GM21529 (cell line): ENCODE data around the gene STAB2.

Experiments
- ATAC-seq: cut with Tn5 transposase; IDR thresholded peaks from one replicate; pipeline ENCODE4 v1.9.1; 2021; ENCODE audit not compliant: unreplicated experiment

Gene STAB2

GRCh38 chr12:103735291-103735690 lies 148.2 kb downstream of the STAB2 start:
- ATAC-seq: no peak

DNA sequence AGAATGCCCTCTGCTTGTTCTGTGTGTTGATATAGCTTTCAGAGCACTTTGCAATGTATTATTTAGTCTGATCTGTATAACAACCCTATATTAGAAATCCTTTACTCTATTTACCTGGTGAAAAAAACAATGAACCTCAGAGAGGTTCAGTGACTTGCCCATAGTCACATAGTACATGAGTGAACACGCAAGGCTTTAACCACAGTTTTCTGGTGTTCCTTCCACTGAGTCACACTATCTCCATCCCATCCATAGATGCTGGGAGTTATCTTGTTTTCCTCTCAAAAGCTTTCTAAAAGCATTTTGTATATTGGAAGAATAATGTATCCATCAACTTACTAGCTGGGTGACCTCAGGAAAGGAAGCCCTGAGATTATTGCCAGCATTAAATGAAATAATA lies 149.5 kb downstream of the STAB2 start:
- ATAC-seq: no peak

GRCh38 chr12:103737881-103738280 lies 150.8 kb downstream of the STAB2 start:
- no peak for ATAC-seq

DNA sequence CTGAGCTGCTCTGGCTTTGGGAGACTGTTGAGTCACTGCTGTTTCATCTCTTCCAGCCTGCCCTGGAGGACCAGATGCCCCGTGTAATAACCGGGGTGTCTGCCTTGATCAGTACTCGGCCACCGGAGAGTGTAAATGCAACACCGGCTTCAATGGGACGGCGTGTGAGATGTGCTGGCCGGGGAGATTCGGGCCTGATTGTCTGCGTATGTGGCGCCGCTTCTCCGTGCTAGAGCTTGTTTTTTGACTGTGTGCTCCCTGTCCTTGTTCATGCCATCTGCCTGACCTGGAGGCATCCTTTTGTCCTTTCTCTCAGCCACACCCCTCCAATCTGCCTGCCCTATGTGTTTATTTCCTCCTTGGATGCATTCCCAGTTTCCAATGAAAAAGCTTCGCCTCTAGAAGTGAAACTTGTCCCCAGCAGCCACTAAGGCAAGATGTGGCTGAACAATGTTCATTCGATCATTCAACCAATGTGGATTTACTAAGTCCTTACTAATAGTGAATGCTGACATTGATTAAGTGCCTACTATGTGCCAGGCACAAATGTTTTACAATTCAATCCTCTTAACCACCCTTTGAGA lies 155.4 kb downstream of the STAB2 start:
- ATAC-seq: no peak

- ATAC-seq: no peak
These were observed 156.7 kb downstream of the STAB2 start for GRCh38 chr12:103743788-103744187.

DNA sequence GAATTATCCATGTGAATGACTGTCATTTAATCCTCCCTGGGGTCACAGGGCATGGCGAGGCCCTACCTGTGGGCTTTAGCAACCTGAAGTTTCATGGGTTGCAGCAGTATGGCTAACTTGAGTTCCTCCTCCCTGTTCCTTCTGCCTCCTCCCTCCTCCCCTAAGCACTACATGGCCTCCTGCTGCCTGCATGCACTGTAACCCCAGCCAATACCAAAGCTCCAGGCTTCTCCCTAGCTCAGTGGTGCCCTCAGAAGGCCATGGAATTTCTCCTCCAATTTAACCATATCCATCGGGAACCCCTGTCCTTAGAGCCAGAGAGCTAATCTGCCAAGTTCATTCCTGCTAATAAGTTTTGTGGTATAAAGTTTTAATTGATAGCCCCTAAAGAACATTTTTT lies 158.9 kb downstream of the STAB2 start:
- no peak for ATAC-seq

DNA sequence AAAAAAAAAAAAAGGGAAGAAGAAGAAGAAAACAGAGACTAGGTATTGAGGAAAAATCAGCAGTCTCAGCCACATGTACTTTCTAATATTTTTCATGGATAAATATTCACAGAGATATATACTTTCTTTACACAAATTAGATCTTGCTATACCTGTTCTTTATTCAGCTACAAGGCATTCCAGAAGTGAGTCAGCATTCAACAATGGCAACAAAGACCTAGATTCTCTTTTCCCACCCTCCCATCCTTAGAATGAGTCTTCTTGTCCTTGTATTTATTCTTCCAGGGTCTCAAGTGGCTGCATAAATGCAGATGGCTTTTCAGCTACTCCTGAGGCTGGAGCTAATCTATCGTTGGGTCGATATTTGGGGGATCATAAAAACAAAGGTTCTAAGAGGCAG lies 160.9 kb downstream of the STAB2 start:
- ATAC-seq: no peak

DNA sequence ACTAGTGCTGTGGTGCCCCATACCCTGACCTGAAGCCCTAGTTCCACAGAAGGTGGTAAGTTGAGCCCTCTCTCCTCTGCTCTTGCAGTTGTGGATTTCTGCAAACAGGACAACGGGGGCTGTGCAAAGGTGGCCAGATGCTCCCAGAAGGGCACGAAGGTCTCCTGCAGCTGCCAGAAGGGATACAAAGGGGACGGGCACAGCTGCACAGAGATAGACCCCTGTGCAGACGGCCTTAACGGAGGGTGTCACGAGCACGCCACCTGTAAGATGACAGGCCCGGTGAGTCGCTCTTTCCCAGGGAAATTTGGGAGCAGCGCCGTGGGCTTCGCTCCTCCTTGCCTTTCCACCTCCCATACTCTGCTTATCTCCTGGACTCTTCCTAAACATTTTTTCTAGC lies 161.8 kb downstream of the STAB2 start:
- no peak for ATAC-seq

GRCh38 chr12:103751171-103751570 lies 164.1 kb downstream of the STAB2 start:
- no peak for ATAC-seq

- ATAC-seq: no peak
These were observed 164.5 kb downstream of the STAB2 start for GRCh38 chr12:103751600-103751999.

- no peak for ATAC-seq
These were observed 168.4 kb downstream of the STAB2 start for GRCh38 chr12:103755425-103755824.

DNA sequence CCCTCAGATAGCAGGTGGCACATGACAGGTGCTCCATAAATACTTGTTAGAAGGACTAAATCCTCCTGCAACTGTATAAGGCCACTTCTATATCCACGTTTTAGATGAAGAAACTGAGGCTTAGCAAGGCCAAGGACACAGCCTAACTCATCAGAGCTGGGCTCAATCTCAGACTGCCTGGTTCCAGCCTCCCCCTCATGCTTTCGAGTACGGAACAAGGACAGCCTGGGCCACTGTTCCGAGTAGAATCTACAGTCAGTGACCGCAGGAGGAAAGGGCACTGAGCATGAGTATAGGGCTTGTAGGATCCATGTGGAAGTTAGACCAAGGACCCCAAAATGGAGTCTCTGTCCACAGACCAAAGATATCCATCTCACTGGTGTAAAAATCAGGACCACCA lies 169.4 kb downstream of the STAB2 start:
- no peak for ATAC-seq

GRCh38 chr12:103757248-103757647 lies 170.2 kb downstream of the STAB2 start:
- no peak for ATAC-seq

GRCh38 chr12:103758310-103759089 lies 171.4 kb downstream of the STAB2 start:
- ATAC-seq: no peak

DNA sequence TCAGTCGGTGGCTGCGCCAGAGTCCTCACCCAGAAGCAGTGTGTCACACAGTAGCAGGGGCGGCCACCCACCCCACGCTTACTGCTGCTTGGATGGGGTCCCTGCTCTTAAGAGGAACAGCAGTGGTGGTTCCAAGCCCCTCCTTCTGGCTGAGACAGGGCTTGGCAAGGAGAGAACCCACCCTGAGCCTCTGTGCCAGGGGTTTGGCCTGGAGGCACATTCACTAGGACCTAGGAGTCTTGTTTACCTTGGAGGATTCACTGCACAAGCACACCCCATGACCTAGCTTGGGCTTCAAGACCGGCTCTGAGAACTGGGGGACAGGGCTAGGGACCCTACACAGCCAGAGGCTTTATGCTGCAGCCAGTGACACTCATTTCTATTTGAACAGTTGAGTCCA lies 175.4 kb downstream of the STAB2 start:
- ATAC-seq: no peak

DNA sequence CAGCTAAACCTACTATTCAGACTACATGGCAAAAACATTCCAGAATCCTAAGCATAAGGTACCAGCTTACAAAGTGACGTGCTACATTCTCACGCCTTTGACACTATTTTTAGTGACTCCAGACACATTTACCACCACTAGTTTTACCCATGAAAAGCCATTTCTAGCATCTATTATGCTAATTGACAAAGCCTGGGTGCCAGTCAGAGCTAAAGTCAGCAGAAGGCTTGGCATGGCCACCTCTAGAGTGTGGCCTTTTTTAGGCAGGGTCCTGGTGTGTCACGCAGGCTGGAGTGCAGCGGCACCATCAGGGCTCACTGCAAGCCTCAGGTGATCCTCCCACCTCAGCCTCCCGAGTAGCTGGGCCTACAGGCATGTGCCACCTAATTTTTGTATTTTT lies 178.2 kb downstream of the STAB2 start:
- no peak for ATAC-seq

DNA sequence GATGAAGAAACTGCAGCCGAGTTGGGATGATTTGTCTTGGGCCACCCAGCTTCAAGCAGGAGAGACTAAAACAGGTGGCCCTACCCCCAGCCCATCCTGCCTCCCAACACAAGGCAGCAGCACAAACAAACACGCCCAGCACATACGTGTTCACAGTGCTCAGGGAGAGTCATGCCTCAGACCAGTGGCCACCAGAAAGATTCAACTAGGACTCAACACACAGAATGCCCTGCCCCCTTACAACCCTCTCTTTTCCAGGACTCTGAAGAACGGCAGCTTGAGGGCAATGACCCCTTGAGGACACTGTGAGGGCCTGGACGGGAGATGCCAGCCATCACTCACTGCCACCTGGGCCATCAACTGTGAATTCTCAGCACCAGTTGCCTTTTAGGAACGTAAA lies 179.0 kb downstream of the STAB2 start:
- ATAC-seq: no peak

GRCh38 chr12:103768467-103769123 lies 181.5 kb downstream of the STAB2 start:
- no peak for ATAC-seq

DNA sequence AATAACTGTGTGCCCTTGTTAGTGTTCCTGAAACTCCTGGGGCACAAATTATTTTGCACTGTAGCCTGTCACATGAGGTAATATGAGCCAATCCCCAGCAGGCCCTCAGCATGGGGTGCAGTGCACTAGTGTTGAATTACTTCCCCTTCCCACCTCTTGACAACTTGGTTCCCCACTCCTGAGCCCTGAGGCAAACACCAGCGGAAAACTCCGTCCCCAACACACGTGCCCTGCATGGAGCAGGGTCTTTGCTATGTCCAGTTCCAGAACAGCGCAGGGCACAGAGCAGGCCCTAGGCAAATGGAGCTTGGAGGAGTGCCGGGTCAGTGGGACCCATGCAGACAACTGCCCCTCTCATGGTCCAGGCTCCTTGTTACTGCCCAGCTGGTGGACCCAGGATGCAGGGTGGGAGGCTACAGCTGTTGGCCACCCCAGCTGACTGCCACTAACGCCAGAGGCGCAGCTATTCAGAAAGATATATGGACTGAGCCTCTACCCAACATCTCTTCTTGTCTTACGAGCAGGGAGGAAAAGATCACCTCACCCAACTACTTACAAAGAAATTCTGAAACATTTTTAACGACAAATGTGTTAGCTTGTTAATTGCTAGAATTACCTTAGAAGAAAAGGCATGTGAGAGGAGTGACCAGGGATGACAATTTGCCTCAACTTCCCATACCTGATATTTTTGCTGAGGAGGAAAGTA lies 182.3 kb downstream of the STAB2 start:
- ATAC-seq: no peak

GRCh38 chr12:103771466-103771865 lies 184.4 kb downstream of the STAB2 start:
- ATAC-seq: no peak

- no peak for ATAC-seq
These were observed 185.5 kb downstream of the STAB2 start for GRCh38 chr12:103772367-103773108.
